ENCODE results near the gene CD86.

DNA sequence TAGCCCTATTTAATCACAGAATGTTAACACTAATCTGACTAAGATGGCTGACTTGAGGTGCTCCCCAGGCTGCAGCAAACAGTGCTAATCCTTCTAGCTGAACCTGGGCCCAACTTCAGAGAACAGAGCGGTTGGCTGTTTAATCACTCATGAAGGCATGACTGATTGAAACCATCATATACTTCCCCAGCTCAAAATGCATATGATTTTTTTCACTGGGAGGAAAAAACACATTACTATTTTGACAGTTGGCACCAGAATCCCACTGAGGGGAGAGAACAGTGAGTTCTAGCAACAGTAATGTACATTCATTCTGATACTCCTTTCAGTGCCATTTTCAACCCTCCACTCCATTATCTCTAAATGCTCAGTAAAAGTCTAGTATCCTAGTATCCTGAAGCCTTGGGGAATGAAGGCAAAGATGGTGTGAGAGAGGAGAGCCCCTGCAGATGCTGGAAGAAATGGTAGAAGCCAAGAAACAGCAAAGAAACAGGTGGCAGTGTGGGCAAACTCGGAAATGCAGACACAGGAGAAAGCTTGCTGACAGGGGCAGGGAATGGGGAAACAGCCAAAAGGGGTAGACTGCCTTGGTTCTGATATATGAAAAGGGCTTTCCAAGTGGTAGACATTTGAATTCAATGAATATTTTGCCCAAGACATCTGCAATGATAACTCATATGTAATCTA, 93.9 kb downstream of the CD86 start:
- TF ChIP-seq, protein P1, sequence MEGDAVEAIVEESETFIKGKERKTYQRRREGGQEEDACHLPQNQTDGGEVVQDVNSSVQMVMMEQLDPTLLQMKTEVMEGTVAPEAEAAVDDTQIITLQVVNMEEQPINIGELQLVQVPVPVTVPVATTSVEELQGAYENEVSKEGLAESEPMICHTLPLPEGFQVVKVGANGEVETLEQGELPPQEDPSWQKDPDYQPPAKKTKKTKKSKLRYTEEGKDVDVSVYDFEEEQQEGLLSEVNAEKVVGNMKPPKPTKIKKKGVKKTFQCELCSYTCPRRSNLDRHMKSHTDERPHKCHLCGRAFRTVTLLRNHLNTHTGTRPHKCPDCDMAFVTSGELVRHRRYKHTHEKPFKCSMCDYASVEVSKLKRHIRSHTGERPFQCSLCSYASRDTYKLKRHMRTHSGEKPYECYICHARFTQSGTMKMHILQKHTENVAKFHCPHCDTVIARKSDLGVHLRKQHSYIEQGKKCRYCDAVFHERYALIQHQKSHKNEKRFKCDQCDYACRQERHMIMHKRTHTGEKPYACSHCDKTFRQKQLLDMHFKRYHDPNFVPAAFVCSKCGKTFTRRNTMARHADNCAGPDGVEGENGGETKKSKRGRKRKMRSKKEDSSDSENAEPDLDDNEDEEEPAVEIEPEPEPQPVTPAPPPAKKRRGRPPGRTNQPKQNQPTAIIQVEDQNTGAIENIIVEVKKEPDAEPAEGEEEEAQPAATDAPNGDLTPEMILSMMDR (IDR thresholded peaks at IDR 0.05): no peak
- no peak for TF ChIP-seq POLR2AphosphoS5 (IDR thresholded peaks at IDR 0.05; ENCODE audit: low read depth, low read length)
- TF ChIP-seq TCF7L2 (IDR thresholded peaks at IDR 0.05; ENCODE audit: low read depth, low read length): no peak
